M059J (cell line): Measurements from ENCODE around the gene SEC14L3. TPM values are rescaled to one million over a fixed set of nuclear protein-coding genes. Genes with fewer than 3 reads are reported as not detected.
A peak's percentile ranks its signal among the peaks of the same experiment; 100 is the strongest.

Experiments used
- DNase-seq: peaks from one replicate; pipeline ENCODE4 v3.0.0-alpha.2; 2012; ENCODE audit warnings: low read depth
- total RNA-seq: library from RNA; depleted of rRNA; stranded (reverse); fragments of >200 nt; shearing (Covaris generic); gene quantifications from 2 replicates; pipeline ENCODE4 v1.2.3, GENCODE V29; 2014; rRNA removed

Gene SEC14L3
- total RNA-seq, 1 experiment from 2014 or later = not detected

- DNase-seq = peak; percentile 86
Measured at GRCh38 chr22:30423301-30423958, 48.4 kb downstream of the SEC14L3 start.

GRCh38 chr22:30422481-30423300 lies 49.1 kb downstream of the SEC14L3 start:
- peak; percentile 97 for DNase-seq

DNA sequence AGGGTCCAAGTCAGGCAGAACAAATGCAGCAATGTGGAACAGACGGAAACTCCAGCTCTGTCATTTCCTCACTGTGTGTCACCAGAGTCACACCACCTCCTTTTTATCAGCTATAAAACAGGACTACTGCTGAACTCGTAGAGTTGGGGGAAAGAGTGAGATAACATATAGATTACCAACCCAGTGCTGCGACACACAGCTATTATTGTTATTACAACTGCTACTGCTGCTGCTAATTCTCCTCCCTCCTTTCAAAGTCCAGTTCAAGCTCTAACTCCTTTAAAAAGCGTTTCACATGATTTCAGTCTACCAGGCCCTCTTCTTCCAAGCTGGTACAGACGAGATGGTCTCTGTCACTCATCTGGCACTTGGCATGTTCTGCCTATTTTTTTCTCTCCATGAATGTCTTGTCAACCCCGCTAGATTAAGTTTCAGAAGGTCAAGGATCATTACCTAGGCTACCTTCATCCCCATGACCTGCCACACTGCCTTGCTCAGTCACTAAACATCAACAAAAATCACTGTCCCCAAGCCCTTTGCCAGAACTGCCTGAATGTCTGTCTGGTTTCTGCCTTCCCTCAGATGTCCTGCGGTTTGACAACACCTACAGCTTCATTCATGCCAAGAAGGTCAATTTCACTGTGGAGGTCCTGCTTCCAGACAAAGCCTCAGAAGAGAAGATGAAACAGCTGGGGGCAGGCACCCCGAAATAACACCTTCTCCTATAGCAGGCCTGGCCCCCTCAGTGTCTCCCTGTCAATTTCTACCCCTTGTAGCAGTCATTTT lies 49.9 kb downstream of the SEC14L3 start:
- peak; percentile 33 for DNase-seq

- peak; percentile 88 for DNase-seq
Measured at GRCh38 chr22:30420347-30421125, 51.3 kb downstream of the SEC14L3 start.

GRCh38 chr22:30416837-30417236 lies 55.0 kb downstream of the SEC14L3 start:
- DNase-seq = no peak

- no peak for DNase-seq
Measured at GRCh38 chr22:30416403-30416802, 55.4 kb downstream of the SEC14L3 start.

DNA sequence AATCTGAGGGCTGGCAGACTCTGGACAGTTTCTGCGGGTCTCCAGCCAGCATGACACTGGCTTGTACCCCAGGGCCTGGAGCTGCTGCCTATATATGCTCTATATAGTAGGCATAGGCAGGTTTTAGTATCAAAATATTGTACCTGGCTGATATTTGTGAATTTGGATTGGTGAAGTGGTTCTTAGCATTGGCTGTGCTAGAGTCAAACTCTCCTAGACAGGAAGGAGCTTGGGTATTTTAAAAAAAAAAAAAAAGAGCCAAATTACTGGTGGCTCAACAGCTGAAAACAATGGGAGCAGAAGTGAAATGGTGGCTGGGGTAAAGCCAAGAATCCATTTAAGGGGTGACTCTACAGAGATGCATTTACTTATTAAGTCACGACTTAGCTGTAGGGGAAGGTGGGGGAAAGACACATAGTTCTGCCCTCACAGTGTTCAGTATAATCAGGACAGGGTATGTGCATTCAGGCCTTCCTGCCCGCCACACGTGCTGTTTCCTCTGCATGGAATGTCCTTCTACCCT lies 57.2 kb downstream of the SEC14L3 start:
- DNase-seq = no peak

DNA sequence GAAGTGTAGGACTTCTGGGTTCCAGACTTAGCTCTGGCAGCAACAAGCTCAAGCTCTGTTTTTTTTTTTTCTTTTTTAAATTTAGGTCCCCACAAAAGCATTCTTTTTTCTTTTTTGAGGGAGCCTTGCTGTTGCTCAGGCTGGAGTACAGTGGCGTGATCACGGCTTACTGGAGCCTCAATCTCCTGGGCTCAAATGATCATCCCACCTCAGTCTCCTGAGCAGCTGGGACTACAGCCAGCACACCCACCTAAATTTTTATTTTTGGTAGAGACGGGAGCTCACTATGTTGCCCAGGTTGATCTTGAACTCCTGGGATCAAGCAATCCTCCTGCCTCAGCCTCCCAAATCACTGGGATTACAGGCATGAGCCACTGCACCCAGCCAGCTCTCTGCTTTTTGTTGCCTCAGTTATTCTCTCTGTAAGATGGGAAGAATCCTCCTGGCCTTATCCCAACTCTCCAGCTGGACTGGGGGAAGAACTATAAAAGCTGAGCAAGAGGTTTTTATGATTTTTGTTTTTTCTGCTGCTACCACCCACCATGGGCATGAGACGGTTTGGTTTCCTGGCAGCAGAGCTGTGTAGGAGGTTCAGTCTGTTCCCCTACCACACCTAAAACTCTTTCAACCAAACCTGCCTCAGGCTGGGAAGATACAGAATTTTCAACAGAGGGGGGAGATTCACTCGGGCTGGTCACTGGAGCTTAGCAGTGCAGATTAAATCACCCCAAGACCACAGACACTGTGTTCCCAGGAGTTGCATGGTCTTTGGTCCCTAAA lies 57.9 kb downstream of the SEC14L3 start:
- DNase-seq = no peak

GRCh38 chr22:30413001-30413400 lies 58.8 kb downstream of the SEC14L3 start:
- DNase-seq = no peak

DNA sequence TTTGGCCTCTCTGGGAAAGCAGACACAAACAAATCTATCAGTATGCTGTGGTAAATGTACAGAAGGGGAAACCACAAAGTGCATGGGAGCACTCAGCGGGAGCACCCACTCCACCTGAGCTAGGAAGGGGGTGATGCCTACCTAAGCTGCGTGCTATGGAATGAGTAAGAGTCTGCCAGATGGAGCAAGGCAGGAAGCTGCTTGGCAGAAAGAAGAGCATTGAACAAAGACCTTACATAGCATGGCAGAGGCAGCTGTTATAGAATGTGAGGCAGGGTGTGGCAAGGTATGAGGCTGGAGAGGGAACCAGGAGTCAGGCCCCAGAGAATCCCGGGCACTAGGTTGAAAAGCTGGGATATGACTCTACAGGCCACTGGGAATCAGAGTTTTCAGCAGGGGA lies 60.0 kb downstream of the SEC14L3 start:
- no peak for DNase-seq

Other genes with a start within 250 kb of the SEC14L3 start
- 7.5 and 9.9 TPM in 2 replicates for gene LIF, start 225.3 kb downstream of the SEC14L3 start, total RNA-seq
- gene OSM, start 205.2 kb downstream of the SEC14L3 start, total RNA-seq = not detected in 2 replicates
- 2.8 and 4.5 TPM in 2 replicates for gene CASTOR1, start 182.5 kb downstream of the SEC14L3 start, total RNA-seq
- 13.5 and 20.9 TPM in 2 replicates for gene TBC1D10A, start 145.1 kb downstream of the SEC14L3 start, total RNA-seq
- 25.9 and 52.2 TPM in 2 replicates for gene SF3A1, start 115.1 kb downstream of the SEC14L3 start, total RNA-seq
- gene CCDC157, start 115.0 kb downstream of the SEC14L3 start, total RNA-seq = 0.76 and 3.7 TPM in 2 replicates
- 15.1 and 17.4 TPM in 2 replicates for gene RNF215, start 84.6 kb downstream of the SEC14L3 start, total RNA-seq
- gene SEC14L2, start 75.0 kb downstream of the SEC14L3 start, total RNA-seq = 15.1 and 31.3 TPM in 2 replicates
- gene MTFP1, start 46.2 kb downstream of the SEC14L3 start, total RNA-seq = 10.0 and 12.1 TPM in 2 replicates
- not detected in 2 replicates for gene SEC14L4, start 33.7 kb upstream of the SEC14L3 start, total RNA-seq
- gene SEC14L6, start 74.7 kb upstream of the SEC14L3 start, total RNA-seq = not detected in 2 replicates
- gene GAL3ST1, start 102.6 kb upstream of the SEC14L3 start, total RNA-seq = not detected in 2 replicates
- 53.1 and 57.9 TPM in 2 replicates for gene PES1, start 119.9 kb upstream of the SEC14L3 start, total RNA-seq
- gene TCN2, start 135.2 kb upstream of the SEC14L3 start, total RNA-seq = 5.8 and 6.2 TPM in 2 replicates
- 7.6 and 9.0 TPM in 2 replicates for gene SLC35E4, start 163.8 kb upstream of the SEC14L3 start, total RNA-seq
- 3.8 and 4.6 TPM in 2 replicates for gene DUSP18, start 195.9 kb upstream of the SEC14L3 start, total RNA-seq
- 1.3 and 2.7 TPM in 2 replicates for gene OSBP2, start 222.9 kb upstream of the SEC14L3 start, total RNA-seq